Measurements from ENCODE around the gene GGT5.

DNA sequence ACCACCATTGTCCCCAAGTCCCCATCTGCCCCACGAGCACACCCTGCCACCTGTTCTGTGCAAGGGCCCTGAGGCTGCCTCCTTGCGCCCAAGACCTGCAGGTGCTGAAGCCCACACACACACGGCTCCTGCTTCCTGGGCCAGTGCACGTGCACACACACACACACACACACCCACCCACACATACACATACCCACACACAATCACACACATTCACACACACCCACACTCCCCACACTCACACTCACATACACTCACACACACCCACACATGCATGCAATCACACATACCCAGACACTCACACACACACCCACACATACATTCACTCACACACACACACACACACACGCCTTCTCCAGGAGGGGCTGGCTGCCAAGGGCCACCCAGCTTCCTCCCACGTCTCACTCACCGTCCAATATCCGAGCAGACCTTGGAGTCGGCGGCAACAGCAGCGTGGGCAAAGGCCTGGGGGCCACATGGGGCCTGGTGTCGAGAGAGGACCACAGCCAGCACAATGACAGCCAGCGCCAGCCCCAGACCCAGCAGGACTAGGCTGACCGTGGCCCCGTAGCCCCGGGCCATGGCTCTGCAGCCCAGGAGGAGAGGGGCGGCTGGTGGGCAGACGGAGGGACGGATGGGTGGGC, 616 bp downstream of the GGT5 start:
- TF ChIP-seq, protein P1, sequence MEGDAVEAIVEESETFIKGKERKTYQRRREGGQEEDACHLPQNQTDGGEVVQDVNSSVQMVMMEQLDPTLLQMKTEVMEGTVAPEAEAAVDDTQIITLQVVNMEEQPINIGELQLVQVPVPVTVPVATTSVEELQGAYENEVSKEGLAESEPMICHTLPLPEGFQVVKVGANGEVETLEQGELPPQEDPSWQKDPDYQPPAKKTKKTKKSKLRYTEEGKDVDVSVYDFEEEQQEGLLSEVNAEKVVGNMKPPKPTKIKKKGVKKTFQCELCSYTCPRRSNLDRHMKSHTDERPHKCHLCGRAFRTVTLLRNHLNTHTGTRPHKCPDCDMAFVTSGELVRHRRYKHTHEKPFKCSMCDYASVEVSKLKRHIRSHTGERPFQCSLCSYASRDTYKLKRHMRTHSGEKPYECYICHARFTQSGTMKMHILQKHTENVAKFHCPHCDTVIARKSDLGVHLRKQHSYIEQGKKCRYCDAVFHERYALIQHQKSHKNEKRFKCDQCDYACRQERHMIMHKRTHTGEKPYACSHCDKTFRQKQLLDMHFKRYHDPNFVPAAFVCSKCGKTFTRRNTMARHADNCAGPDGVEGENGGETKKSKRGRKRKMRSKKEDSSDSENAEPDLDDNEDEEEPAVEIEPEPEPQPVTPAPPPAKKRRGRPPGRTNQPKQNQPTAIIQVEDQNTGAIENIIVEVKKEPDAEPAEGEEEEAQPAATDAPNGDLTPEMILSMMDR (IDR thresholded peaks at IDR 0.05 in 4 of 5, conservative IDR thresholded peaks at IDR 0.05 in 1 of 5), result no peak
- TF ChIP-seq POLR2A (IDR thresholded peaks at IDR 0.05), result no peak
